Inflammatory macrophage (primary cell): Measurements from ENCODE around the gene KDM5A.

Experiments used
- DNase-seq, 2 donors: peaks; one replicate each; pipeline ENCODE4 v3.0.0-alpha.2; 2020 to 2022

KDM5A gene

GRCh38 chr12:271161-271560 lies 118.0 kb downstream of the KDM5A start:
- DNase-seq = no peak

GRCh38 chr12:269191-269590 lies 119.9 kb downstream of the KDM5A start:
- no peak for DNase-seq

GRCh38 chr12:268483-268840 lies 120.7 kb downstream of the KDM5A start:
- no peak for DNase-seq

GRCh38 chr12:267581-268482 lies 121.3 kb downstream of the KDM5A start:
- DNase-seq = no peak

- no peak for DNase-seq
These were observed 124.0 kb downstream of the KDM5A start for GRCh38 chr12:265096-265495.

GRCh38 chr12:264269-264668 lies 124.9 kb downstream of the KDM5A start:
- DNase-seq = no peak

GRCh38 chr12:263574-263973 lies 125.5 kb downstream of the KDM5A start:
- DNase-seq = no peak

GRCh38 chr12:262817-263216 lies 126.3 kb downstream of the KDM5A start, which contains the start of gene SLC6A13:
TSS of gene SLC6A13 (minus strand) at chr12:262836. CDS start at chr12:260052, 2,784 bp downstream.
- no peak for DNase-seq

GRCh38 chr12:262113-262512 lies 127.0 kb downstream of the KDM5A start:
- DNase-seq = no peak

GRCh38 chr12:257521-258321 lies 131.4 kb downstream of the KDM5A start:
- no peak for DNase-seq

GRCh38 chr12:256958-257357 lies 132.2 kb downstream of the KDM5A start:
- DNase-seq = no peak

- DNase-seq = no peak
These were observed 132.9 kb downstream of the KDM5A start for GRCh38 chr12:256225-256624.

GRCh38 chr12:254912-255311 lies 134.2 kb downstream of the KDM5A start:
- no peak for DNase-seq

- no peak for DNase-seq
These were observed 135.1 kb downstream of the KDM5A start for GRCh38 chr12:254039-254438.

GRCh38 chr12:253116-253831 lies 135.8 kb downstream of the KDM5A start:
- no peak for DNase-seq

GRCh38 chr12:252636-253035 lies 136.5 kb downstream of the KDM5A start:
- DNase-seq = no peak

GRCh38 chr12:247271-247670 lies 141.8 kb downstream of the KDM5A start:
- no peak for DNase-seq

GRCh38 chr12:243381-243780 lies 145.7 kb downstream of the KDM5A start:
- DNase-seq = no peak

GRCh38 chr12:242496-242895 lies 146.6 kb downstream of the KDM5A start:
- DNase-seq = no peak

GRCh38 chr12:241266-241665 lies 147.9 kb downstream of the KDM5A start:
- no peak for DNase-seq

- no peak for DNase-seq
These were observed 148.6 kb downstream of the KDM5A start for GRCh38 chr12:240566-240965.

GRCh38 chr12:238736-239398 lies 150.3 kb downstream of the KDM5A start:
- DNase-seq = no peak

GRCh38 chr12:238116-238515 lies 151.0 kb downstream of the KDM5A start:
- no peak for DNase-seq
